Hippocampal formation (tissue), 2 donors: ENCODE results near the gene ATP6V1G1.
A peak's percentile ranks its signal among the peaks of the same experiment; 100 is the strongest.

Source experiments
- DNase-seq, 2 donors: peaks; one replicate each; lab custom pipeline; 2025; lab: John Stamatoyannopoulos, UW

The ATP6V1G1 gene

DNA sequence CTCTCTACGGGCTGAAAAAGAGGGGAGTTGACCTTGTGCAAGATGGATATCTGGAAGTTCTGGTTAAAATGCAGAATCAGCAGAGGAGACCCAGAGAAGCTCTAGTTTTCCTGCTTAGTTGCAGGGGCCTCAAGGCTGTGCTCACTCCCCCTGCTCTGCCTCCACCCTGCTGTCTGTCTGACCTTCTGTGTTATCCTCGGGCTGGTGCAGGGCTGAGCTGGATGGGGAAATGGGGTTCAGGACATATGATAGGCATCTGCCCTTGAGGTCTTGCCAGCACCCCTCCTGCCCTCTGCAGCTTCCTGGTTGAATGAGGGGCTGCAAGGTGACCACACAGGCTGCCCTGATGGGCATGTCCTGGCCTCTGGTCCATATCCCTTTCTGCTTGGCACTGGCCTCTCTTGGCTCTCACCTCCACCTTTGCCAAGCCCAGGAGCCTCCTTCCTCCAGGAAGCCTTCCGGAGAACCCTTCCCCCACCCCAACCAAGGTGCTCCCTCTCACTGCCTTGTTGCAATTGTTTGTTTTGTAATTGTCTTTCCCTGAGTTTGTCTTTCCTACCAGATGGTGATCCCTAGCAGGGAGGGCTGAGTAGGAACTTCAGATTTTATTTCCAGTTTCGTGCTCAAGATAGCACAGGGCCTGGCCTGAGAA is 24.8 kb downstream of the ATP6V1G1 start:
- no peak for DNase-seq

DNA sequence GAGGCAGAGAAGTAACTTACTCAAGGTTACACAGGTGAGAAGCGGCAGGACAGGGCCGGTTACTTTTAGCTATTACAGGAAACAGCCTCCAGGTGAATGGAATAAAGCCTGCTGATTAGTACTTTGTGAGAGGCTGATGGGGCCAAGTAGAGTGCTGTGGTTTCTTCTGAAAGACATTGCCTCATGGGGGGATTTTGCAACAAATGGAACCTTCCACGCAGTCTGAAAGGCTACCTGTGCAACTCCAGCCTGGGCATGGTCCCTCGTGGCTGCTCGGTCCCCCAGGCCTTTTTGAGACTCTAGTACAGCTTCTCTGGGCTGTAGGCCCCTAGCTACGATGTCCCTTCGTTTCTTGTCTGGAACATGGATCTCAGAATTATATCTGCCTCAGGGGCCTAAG is 25.5 kb downstream of the ATP6V1G1 start:
- no peak for DNase-seq

DNA sequence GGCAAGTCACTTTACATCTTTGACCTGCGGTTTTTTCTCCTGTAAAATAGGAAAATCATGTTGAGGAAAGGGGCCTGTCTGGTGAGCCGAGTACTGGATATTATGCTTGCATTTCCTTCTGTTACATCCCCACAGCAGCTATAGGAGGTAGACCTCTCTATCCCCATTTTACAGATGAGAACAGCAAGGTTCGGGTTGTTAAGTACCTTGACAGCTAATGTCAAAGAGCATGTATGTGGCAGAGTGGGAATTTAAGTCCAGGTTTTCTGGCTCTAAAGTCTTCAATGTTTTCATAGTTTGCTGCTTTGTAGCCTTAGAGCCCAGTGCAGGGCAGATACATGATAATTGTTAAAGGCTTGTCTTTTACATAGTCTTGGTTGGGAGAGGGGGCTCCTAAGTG is 26.4 kb downstream of the ATP6V1G1 start:
- no peak for DNase-seq

DNA sequence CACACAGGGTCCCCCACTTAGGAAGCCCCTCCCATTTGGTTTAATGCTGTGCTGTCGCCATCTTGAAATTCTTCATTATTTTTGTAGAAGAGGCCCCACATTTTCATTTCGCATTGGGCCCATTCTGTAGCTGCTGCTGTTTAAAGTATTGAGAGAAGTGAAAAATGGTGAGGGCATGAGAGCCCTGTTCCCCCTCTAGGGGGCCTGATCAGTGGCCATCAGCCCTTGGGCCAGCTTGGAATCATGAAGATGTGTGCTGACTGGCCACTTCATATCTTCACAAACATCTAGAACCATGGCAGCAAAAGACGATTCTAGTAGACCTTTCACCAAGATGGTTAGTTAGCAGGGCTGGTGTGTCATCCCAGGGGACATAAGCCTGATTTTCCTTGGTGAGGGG is 26.8 kb downstream of the ATP6V1G1 start:
- no peak for DNase-seq

DNA sequence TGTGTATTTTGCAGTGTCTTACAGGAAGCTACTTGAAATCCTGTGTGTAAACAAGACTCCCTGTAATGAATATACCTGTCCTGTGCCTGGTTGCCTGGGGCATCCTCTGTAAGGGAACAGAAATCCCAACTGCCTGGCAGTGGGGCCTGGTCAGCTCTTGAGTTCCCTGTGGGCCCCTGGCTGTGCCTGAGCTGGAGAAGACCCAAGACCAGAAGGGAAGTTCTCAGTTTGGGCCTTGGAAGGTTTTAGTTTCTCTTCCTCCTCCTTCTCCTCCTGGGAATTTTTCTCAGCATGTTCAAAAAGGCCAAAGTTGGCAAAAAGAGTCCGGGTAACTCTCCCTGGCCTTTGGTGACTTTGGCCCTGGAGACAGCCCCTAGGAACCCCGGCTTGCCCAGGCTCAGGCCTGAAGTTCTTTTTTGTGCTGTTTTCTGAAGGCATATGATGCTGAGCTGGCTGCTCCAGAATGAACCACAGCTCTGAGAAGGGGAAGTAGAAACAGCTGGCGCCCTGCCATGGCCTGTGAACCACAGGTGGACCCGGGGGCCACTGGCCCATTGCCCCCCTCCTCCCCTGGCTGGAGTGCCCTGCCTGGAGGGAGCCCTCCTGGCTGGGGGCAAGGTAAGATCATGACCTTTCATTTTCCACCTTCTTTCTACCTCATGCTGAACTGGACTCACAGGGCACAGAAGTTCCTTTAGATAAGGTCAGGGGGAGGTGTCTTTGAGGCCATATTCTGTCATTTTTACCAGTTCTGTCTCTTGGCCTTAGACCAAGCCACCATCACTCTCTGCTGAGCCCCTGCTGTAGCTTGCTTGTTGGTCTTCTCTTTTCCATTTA is 29.3 kb downstream of the ATP6V1G1 start:
- peak in 1 of 2 donors; percentile 45 for DNase-seq

DNA sequence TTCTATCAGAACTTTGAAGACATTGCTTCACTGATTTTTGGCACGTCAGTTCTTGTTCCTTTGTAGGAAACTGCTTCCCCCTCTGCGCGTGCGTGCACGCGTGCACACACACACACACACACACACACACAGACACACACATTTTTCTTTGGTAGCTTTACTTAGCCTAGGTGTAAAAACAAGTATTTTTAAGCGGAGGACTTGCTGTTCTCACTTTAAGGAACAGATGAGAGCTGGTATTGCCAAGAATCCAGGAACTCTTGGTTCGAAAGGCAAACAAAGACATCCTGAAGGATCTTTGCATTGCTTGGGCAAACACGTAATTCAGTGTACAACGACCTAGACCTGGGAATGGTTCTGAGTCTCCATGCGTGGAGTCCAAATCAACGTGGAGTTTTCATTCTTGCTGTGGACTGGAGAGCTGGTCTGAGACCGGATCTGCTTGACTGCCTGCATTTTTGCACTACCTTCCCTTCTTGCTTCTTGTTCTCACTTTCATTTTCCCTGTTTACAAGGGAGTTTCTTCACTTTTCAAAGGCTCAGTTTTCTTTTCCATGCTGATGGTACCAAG is 31.7 kb downstream of the ATP6V1G1 start:
- no peak for DNase-seq

DNA sequence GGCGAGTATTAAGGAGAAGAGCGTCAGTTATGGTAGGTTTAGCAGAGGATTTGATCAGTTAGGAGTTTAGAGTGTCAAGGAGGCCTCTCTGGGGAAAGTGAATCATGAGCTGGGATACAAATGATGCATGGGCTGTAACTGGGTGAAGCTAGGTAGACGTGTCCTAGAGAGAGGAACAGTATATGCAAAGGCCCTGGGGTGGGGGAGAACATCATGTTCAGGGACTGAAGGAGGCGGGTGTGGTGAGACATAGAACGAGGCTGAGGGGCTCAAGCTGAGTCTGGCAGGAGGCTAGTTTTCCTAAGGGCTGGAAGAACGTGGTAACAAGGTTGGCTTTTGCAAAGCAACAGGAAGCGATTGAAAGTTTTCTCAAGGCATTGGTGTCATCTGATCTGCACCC is 34.0 kb downstream of the ATP6V1G1 start:
- no peak for DNase-seq

DNA sequence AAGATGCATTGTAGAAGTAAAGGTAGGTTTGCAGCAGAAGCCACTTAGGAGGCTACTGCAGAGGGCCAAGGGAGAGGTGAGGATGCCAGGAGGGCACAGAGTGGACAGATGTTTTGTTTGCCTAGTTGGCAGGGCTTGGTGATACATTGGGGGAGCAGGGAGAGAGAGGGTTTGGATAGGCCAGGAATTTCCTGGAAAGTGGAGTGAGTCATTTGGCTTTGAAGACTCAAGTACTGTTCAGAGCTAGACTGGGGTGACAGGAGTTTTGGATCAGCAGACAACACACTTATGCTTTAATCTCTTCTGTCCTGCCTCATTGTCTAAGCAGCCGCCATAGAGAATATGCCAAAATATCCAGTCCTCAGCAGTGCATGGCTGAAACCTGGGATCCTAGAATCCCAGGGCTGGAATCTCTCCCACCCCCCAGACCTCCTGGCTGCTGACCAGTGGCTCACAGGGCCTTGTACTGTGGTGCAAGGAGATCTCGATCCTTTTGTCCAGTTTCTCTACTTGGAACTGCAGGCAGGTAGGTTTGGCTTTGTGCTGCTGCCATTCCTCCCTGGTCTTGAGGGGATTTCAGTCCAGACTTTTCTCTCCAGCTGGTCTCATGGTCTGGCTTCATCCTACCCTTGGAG is 34.5 kb downstream of the ATP6V1G1 start:
- no peak for DNase-seq

DNA sequence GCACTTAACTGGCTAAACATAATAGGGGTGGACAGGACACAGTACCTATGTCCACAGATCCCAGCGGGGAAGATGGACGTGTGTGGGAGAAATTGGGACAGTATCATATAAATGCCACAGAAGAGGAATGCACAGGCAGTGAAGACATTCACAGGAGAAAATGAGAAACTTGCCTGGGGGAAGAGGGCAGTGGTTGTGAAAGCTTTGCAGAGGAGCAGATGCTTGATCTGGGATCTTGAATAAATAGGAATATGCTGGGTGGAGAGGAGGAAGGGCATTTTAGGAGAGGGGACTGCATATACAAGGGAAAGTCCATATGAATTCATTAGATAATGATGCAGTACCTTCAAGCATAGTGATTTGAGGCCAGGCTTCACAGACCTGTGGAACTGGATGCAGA is 37.1 kb downstream of the ATP6V1G1 start:
- no peak for DNase-seq

DNA sequence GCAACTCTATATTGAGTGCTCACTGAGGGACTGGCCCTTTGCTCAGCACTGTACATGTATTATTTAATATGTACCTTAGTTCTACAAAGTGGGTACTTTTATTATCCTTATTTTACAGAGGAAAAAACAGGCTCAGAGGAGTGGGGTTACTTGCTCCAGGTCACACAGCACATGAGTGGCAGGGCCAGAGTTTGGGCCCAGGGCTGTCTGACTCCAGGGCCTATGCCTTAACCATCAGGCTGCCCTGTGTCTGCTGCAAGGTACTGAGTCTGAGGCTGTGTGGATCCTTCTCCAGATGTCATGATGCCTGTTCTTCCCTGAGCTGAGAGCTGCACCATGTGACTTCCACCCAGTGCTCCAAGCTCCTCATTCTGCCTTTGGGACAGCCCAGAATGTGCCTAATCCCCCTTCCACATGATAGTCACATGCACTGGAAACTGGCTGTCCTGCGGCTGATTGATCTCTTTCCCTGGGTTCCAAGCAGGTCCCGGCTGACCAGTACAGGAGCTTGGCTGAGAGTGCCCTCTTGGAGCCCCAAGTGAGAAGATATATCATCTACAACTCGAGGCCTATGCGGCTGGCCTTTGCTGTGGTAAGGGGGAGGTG is 38.9 kb downstream of the ATP6V1G1 start:
- DNase-seq, result no peak

DNA sequence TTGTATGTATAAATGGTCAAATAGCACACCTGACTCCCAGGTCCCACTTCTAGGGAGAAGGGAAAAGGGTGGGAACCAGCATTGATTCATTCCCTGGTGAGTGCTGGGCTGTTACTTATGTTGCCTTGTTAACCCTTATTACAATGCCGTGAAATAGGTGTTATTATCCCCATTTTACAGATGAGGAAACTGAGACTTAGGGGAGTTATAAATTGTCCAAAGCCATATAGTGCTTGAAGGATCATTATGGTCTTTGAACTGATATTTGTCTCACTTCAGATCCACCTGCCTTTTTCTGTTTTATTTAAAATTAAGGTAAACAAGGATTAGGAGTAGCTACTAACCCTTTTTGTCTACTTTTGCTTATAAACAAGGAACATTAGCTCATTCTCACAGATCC is 40.0 kb downstream of the ATP6V1G1 start:
- no peak for DNase-seq

DNA sequence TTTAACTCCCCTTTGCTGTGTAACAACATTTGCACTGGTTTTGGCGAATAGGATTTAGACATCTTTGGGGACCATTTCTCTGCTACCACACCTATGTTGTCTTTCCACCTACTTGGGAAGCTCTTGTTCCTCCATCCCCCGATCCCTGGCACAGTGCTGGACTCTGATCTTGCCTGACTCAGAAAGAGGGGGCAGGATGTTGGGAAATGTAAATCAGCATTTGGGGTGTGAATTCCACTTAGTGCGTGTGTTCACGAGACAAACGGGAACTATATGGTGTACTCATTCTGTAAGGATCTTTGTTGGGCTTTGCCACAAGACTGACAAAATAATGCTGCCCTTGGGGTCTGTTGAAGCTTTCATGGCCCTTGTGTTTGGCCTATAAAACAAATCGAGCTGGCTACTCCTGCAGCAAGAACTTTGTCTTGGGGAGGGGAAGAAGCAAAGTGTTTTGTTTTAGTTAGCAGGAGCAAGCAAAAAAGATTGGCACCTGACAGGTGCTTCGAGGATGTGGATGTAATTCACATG is 42.1 kb downstream of the ATP6V1G1 start:
- peak in 1 of 2 donors; percentile 24 for DNase-seq

DNA sequence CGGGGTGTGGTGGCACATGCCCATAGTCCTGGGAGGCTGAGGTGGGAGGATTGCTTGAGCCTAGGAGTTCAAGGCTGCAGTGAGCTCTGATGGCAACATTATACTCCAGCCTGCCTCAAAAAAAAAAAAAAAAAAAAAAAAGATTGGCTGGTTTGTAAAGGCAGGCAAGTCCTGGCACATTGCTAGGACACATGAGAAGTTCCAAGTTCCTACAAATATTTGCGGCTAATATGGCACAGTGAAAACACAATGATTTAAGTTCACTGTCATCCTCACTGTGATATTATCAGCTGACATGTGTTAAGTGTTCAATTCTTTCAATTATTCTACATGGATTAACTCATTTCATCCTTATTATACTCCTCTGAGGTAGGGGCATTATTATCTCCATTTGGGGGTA is 43.6 kb downstream of the ATP6V1G1 start:
- DNase-seq, result no peak

DNA sequence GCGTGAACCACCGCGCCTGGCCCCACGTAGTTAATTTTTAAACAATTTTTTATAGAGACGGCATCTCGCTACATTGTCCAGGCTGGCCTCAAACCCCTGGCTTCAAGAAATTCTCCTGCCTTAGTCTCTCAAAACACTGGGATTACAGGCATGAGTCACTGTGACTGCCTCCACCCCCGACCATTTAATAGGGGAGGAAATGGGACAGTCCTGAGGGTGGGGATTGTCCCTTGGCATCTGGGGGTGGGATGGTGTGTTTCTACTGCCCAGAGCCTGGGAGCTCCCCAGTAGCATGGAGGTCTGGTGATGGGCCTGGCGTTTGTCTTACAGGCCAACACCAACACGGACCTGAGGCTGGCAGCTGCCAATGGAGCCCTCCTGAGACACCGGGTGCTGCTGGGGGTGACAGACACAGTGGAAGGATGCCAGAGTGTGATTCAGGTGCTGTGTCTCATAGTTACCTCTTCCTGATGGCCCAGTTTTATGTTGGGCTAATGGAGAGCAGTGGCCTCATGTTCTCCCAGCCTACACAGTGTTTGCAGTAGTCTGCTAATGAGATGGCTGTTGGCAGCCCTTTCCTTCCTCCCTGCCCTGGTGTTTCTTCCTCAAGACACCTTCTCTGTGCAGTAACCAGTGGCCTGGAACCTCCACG is 46.0 kb downstream of the ATP6V1G1 start:
- no peak for DNase-seq

DNA sequence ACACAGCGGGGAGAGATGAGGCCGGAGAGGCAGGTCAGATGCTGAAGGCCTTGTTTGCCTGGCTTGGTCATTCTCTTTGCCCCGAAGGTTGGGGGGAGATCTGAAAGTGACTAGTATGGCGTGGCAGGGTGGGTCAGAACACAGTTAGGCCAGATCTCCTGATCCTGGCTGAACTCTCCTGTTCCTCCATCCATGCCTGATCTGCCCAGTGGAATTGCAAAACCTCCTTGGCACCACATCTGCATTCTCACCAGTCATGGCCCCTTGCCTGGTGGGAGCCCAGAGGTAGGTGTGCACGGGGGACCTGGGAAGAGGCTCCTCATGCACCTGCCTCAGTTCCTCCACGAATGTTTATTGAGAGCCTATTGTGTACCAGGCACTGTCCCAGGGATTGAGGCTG is 46.8 kb downstream of the ATP6V1G1 start:
- no peak for DNase-seq

DNA sequence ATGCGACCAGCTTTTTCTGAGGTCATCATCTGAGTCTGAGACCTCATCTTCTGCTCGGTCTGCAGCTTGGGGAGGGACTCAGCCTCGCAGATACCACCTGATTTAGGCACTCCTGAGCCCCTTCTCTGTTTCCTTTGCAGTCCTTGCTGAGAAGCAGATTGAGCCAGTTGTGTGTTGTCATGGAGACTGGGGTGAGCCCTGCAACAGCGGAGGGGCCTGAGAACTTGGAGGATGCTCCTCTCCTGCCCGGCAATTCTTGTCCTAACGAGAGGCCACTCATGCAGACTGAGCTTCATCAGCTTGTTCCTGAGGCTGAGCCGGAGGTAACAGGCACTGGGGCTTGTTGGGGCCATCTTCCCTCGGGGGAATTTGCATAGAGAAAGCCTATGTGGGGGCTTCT is 50.8 kb downstream of the ATP6V1G1 start:
- DNase-seq, result no peak

DNA sequence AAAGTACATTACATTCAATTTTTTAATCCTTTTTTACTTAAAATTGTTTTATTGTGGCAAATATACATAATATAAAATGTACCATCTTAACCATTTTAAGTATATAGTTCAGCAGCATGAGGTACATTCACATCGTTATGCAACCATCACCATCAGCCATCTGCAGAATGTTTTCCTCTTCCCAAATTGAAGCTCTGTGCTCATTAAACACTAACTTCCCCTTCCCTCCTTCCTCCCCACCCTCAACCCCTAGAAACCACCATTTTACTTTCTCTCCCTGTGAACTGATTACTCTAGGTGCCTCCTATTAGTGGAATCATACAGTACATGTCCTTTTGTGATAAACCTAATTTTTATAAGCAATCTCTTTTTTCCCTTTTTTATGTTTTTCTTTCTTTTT is 54.4 kb downstream of the ATP6V1G1 start:
- DNase-seq, result peak in 1 of 2 donors; percentile 36

DNA sequence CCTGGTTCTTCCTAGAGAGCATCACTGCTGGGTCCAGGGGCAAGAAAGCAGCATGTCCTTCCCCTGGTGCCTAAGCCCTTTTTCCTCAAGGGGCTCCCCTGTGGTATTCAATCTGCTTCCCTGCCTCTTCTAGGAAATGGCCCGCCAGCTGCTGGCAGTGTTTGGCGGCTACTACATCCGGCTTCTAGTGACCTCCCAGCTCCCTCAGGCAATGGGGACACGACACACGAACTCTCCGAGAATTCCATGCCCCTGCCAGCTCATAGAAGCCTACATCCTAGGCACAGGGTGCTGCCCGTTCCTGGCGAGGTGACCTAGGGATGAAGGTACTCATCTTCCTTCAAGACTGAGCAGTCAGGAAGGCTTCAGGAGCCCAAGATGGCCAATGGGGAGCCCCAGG is 55.4 kb downstream of the ATP6V1G1 start:
- no peak for DNase-seq

DNA sequence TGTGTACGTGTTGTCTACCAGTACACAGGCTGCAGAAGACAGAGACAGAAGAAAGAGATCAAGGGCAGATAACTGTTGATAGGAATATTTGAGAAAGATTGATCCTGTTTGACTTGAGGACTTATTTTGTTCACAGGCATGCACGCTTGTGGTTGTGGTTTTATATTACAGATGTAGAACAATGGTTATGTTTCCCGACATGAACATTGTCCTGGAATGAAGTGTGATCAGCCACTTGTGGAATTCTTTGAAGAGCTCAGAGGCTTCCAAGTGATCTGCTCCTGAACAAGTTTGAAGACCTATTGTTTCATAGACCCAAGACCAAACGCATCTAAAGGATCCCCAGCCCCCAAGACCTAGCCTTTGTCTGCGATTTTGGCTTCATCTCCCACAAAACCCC is 56.3 kb downstream of the ATP6V1G1 start:
- no peak for DNase-seq
